GM12878 (cell line): ENCODE data around the gene DDX27. TPM values are rescaled to one million over a fixed set of nuclear protein-coding genes. Genes with fewer than 3 reads are reported as not detected.

Source experiments
- CREB1 ChIP-seq: IDR thresholded peaks from 2 replicates; pipeline ENCODE4 v1.6.1; 2012; ENCODE audit warnings: low read depth, mild to moderate bottlenecking, inconsistent platforms
- IKZF2 ChIP-seq, 2 experiments: fragments of 450-650 bp; IDR thresholded peaks; 2 replicates each; pipeline ENCODE4 v1.6.1; 2017; ENCODE audit warnings: mild to moderate bottlenecking in 2 of 2, moderate library complexity in 2 of 2
- KAT2A ChIP-seq: conservative IDR thresholded peaks from 2 replicates; pipeline ENCODE4 v1.6.1; 2011; ENCODE audit warnings: low read depth, low read length; ENCODE audit not compliant: control insufficient read depth
- MLLT1 ChIP-seq: fragments of 450-650 bp; IDR thresholded peaks from 2 replicates; pipeline ENCODE4 v1.6.1; 2016; ENCODE audit warnings: mild to moderate bottlenecking
- RAD51 ChIP-seq: fragments of 450-650 bp; IDR thresholded peaks from 2 replicates; pipeline ENCODE4 v1.6.1; 2016; ENCODE audit warnings: moderate library complexity, mild to moderate bottlenecking, inconsistent platforms
- RB1 ChIP-seq: fragments of 450-650 bp; formaldehyde crosslinking; IDR thresholded peaks from 2 replicates; pipeline ENCODE4 v1.6.1; 2017; ENCODE audit warnings: mild to moderate bottlenecking, borderline replicate concordance
- RUNX3 ChIP-seq: IDR thresholded peaks from 2 replicates; pipeline ENCODE4 v1.6.1; 2012; ENCODE audit warnings: low read length, inconsistent platforms
- TCF12 ChIP-seq: IDR thresholded peaks from 2 replicates; pipeline ENCODE4 v1.6.1; 2011; ENCODE audit warnings: low read depth, mild to moderate bottlenecking, low read length
- ZBTB11 ChIP-seq: fragments of 450-650 bp; formaldehyde crosslinking; IDR thresholded peaks from 2 replicates; pipeline ENCODE4 v1.5.0; 2022; ENCODE audit warnings: mild to moderate bottlenecking, missing genetic modification characterization
- ZNF592 ChIP-seq: fragments of 450-650 bp; IDR thresholded peaks from 2 replicates; pipeline ENCODE4 v1.6.1; 2017; ENCODE audit warnings: mild to moderate bottlenecking, moderate library complexity
- polyA plus RNA-seq, 11 experiments: library from polyadenylated mRNA; depleted of rRNA in 4 of 11; unstranded in 6 of 11; stranded (reverse) in 5 of 11; fragments of >200 nt; fragmentation: Nextera tagmentation in 4 of 11; fragmentation: Illumina TruSeq in 1 of 11; extraction: Ambion mirVana in 4 of 11; extraction: Trizol in 1 of 11; gene quantifications; 1 replicate in 1 of 11; 2 replicates in 10 of 11; pipeline versions ENCODE4 v1.2.1 to v1.2.3, GENCODE V29; 2011 to 2016; ENCODE audit warnings: inconsistent platforms in 2 of 11, missing spikeins in 2 of 11, low read depth in 1 of 11
- total RNA-seq, 4 experiments: library from RNA; depleted of rRNA in 3 of 4; stranded (reverse); fragments of >200 nt in 3 of 4; fragmentation: Illumina TruSeq in 1 of 4; extraction: Trizol in 1 of 4; gene quantifications; 2 replicates each; pipeline versions ENCODE4 v1.2.1 to v1.2.3, GENCODE V29; 2013 to 2021
- TF ChIP-seq, protein P1 (sequence below): fragments of 450-650 bp; IDR thresholded peaks from 2 replicates; pipeline ENCODE4 v1.6.1; 2017; ENCODE audit warnings: mild to moderate bottlenecking, moderate library complexity
- TF ChIP-seq, protein P2 (sequence below): fragments of 450-650 bp; IDR thresholded peaks from 2 replicates; pipeline ENCODE4 v1.6.1; 2017; ENCODE audit warnings: mild to moderate bottlenecking, low read depth, inconsistent platforms; ENCODE audit not compliant: poor library complexity, severe bottlenecking

DDX27 gene
- total and polyA plus RNA-seq, 10 of the 15 experiments (the other 5 are each of a cell fraction or from before 2014, with no cell fraction given) = 19.8 to 78.8 (median 54.9) TPM

- TF ChIP-seq, protein P1, sequence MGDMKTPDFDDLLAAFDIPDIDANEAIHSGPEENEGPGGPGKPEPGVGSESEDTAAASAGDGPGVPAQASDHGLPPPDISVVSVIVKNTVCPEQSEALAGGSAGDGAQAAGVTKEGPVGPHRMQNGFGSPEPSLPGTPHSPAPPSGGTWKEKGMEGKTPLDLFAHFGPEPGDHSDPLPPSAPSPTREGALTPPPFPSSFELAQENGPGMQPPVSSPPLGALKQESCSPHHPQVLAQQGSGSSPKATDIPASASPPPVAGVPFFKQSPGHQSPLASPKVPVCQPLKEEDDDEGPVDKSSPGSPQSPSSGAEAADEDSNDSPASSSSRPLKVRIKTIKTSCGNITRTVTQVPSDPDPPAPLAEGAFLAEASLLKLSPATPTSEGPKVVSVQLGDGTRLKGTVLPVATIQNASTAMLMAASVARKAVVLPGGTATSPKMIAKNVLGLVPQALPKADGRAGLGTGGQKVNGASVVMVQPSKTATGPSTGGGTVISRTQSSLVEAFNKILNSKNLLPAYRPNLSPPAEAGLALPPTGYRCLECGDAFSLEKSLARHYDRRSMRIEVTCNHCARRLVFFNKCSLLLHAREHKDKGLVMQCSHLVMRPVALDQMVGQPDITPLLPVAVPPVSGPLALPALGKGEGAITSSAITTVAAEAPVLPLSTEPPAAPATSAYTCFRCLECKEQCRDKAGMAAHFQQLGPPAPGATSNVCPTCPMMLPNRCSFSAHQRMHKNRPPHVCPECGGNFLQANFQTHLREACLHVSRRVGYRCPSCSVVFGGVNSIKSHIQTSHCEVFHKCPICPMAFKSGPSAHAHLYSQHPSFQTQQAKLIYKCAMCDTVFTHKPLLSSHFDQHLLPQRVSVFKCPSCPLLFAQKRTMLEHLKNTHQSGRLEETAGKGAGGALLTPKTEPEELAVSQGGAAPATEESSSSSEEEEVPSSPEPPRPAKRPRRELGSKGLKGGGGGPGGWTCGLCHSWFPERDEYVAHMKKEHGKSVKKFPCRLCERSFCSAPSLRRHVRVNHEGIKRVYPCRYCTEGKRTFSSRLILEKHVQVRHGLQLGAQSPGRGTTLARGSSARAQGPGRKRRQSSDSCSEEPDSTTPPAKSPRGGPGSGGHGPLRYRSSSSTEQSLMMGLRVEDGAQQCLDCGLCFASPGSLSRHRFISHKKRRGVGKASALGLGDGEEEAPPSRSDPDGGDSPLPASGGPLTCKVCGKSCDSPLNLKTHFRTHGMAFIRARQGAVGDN = peak; percentile 73
- peak; percentile 93 for TF ChIP-seq RUNX3
- TF ChIP-seq RB1 = peak; percentile 79; the same call in 1 of the 2 replicates
- peak; percentile 97 for TF ChIP-seq CREB1
- TF ChIP-seq, protein P2, sequence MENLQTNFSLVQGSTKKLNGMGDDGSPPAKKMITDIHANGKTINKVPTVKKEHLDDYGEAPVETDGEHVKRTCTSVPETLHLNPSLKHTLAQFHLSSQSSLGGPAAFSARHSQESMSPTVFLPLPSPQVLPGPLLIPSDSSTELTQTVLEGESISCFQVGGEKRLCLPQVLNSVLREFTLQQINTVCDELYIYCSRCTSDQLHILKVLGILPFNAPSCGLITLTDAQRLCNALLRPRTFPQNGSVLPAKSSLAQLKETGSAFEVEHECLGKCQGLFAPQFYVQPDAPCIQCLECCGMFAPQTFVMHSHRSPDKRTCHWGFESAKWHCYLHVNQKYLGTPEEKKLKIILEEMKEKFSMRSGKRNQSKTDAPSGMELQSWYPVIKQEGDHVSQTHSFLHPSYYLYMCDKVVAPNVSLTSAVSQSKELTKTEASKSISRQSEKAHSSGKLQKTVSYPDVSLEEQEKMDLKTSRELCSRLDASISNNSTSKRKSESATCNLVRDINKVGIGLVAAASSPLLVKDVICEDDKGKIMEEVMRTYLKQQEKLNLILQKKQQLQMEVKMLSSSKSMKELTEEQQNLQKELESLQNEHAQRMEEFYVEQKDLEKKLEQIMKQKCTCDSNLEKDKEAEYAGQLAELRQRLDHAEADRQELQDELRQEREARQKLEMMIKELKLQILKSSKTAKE = peak; percentile 36
- no peak for TF ChIP-seq TCF12
- no peak for TF ChIP-seq KAT2A
- TF ChIP-seq MLLT1 = peak; percentile 79
- no peak for TF ChIP-seq ZBTB11
- no peak for TF ChIP-seq RAD51
- TF ChIP-seq ZNF592 = 0 out of 2 replicates have a peak, but pooled peaks have one; percentile 48
- TF ChIP-seq IKZF2 (IDR thresholded peaks at IDR 0.05) = peak in 1 of 2 experiments; percentile 51; a peak in 1 of 4 replicates
These were observed at the start of gene DDX27 (continued) for GRCh38 chr20:49219091-49219923.
